Glomerular endothelial cell (primary cell): Measurements from ENCODE around the gene RAC2. TPM values are rescaled to one million over a fixed set of nuclear protein-coding genes. Genes with fewer than 3 reads are reported as not detected.

Experiments
- DNase-seq: peaks from one replicate; pipeline ENCODE4 v3.0.0-alpha.2; 2011; ENCODE audit warnings: low read depth, low spot score; ENCODE audit errors: extremely low read depth
- total RNA-seq: library from RNA; depleted of rRNA; stranded (reverse); fragments of >200 nt; gene quantifications from 2 replicates; pipeline ENCODE4 v1.2.3, GENCODE V29; 2015

Gene RAC2
- total RNA-seq, 1 donor from 2014 or later = 126 TPM

GRCh38 chr22:37178350-37179125 lies 65.5 kb downstream of the RAC2 start:
- no peak for DNase-seq

DNA sequence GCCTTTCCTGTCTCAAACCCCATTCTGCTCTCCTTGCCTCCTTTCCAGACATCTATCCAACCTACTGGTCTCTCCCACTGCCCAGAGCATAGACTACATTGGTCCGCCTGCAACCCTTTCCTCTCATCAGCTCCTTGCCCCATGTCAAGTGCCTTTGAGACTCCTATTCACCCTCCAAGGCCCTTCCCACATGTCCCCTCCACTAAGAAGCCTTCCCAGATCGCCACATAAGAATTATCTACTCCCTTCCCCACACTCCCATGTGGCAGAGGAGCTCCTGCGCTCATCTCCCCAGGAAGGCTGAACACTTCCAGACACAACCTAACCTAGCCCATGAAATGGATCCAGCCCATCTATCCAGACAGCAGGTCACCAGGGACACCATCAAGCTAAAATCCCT lies 66.3 kb downstream of the RAC2 start:
- no peak for DNase-seq

DNA sequence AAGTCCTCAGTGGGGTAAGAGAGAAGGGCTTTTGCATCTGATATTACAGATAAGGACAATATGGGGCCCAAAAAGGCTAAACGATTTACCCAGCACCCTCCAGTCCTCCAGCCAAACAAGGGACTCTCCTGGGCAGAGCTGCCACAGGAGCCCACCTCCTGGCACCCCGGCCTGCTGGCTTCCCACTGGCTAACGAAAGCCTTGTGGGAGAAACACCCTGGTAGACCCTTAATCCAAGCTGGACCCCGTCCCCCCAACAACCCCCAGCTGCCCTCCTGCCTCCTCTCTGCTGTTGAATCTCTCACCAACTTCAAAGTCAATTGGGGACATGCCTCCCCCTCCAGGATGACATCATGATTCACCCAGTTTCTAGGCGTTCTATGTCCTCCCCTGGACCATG lies 66.8 kb downstream of the RAC2 start:
- DNase-seq = no peak

GRCh38 chr22:37176464-37177061 lies 67.5 kb downstream of the RAC2 start:
- peak; percentile 93 for DNase-seq

GRCh38 chr22:37175414-37176281 lies 68.4 kb downstream of the RAC2 start:
- DNase-seq = no peak

Other genes with a start within 250 kb of the RAC2 start
- 63.6 and 90.9 TPM in 2 replicates for gene TST, start 224.8 kb downstream of the RAC2 start, total RNA-seq
- gene MPST, start 224.5 kb downstream of the RAC2 start, total RNA-seq = 165 and 191 TPM in 2 replicates
- 35.1 and 46.4 TPM in 2 replicates for gene KCTD17, start 192.5 kb downstream of the RAC2 start, total RNA-seq
- gene TMPRSS6, start 134.6 kb downstream of the RAC2 start, total RNA-seq = not detected in 2 replicates
- gene IL2RB, start 94.4 kb downstream of the RAC2 start, total RNA-seq = 0.18 and 0.34 TPM in 2 replicates
- gene C1QTNF6, start 56.0 kb downstream of the RAC2 start, total RNA-seq = 14.2 and 15.2 TPM in 2 replicates
- 0.05 TPM in 1 of 2 replicates, not detected in the other for gene SSTR3, start 31.8 kb downstream of the RAC2 start, total RNA-seq
- gene CYTH4, start 38.2 kb upstream of the RAC2 start, total RNA-seq = 0.24 and 0.47 TPM in 2 replicates
- gene ELFN2, start 183.2 kb upstream of the RAC2 start, total RNA-seq = 3.2 and 5.0 TPM in 2 replicates
- 109 and 152 TPM in 2 replicates for gene MFNG, start 242.1 kb upstream of the RAC2 start, total RNA-seq